ENCODE measurements around the gene TMEM245. TPM values are rescaled to one million over a fixed set of nuclear protein-coding genes. Genes with fewer than 3 reads are reported as not detected.
A peak's percentile ranks its signal among the peaks of the same experiment; 100 is the strongest.

The TMEM245 gene
- total and polyA plus RNA-seq, 2 of the 13 experiments (the other 11 are each of a cell fraction or from before 2014, with no cell fraction given): 53.5 to 55.4 TPM

- 0 out of 2 replicates have a peak, but pooled peaks have one; percentile 10 for TF ChIP-seq ZMYM4 (CRISPR knock-in tag; IDR thresholded peaks at IDR 0.05)
- TF ChIP-seq MXD3 (CRISPR knock-in tag; IDR thresholded peaks at IDR 0.05): no peak; the same call in 1 of the 2 replicates
- no peak for TF ChIP-seq U2AF1 (optimal IDR thresholded peaks at IDR 0.05; ENCODE audit: low read depth, low read length)
- no peak for TF ChIP-seq NR1H2 (CRISPR knock-in tag; IDR thresholded peaks at IDR 0.05; ENCODE audit: borderline replicate concordance, low read depth)
- TF ChIP-seq ZNF263 (CRISPR knock-in tag; IDR thresholded peaks at IDR 0.05): no peak
- TF ChIP-seq ZNF747 (CRISPR knock-in tag; IDR thresholded peaks at IDR 0.05; ENCODE audit: borderline replicate concordance): peak; percentile 28; the same call in 1 of the 2 replicates
- TF ChIP-seq ZNF704 (CRISPR knock-in tag; IDR thresholded peaks at IDR 0.05; ENCODE audit: borderline replicate concordance): no peak
- TF ChIP-seq ZNF616 (CRISPR knock-in tag; IDR thresholded peaks at IDR 0.05; ENCODE audit: low read depth): peak; percentile 23; the same call in 1 of the 2 replicates
- TF ChIP-seq FOXM1 (CRISPR knock-in tag; IDR thresholded peaks at IDR 0.05): no peak
- no peak for TF ChIP-seq MTERF4 (CRISPR knock-in tag; IDR thresholded peaks at IDR 0.05)
- TF ChIP-seq ZNF652 (CRISPR knock-in tag; IDR thresholded peaks at IDR 0.05; ENCODE audit: borderline replicate concordance, low read depth): no peak
- TF ChIP-seq ZNF75D (CRISPR knock-in tag; IDR thresholded peaks at IDR 0.05; ENCODE audit: borderline replicate concordance): no peak
- no peak for TF ChIP-seq KIAA2018 (CRISPR knock-in tag; IDR thresholded peaks at IDR 0.05; ENCODE audit: borderline replicate concordance)
- no peak for TF ChIP-seq ZNF567 (CRISPR knock-in tag; IDR thresholded peaks at IDR 0.05; ENCODE audit: borderline replicate concordance)
- TF ChIP-seq ZBTB37 (CRISPR knock-in tag; IDR thresholded peaks at IDR 0.05): no peak
- TF ChIP-seq ZNF547 (CRISPR knock-in tag; IDR thresholded peaks at IDR 0.05): 0 out of 2 replicates have a peak, but pooled peaks have one; percentile 8
These were observed 106.7 kb downstream of the TMEM245 start, which contains the start of gene CTNNAL1 (continued) for GRCh38 chr9:109012876-109013678.

Data from HepG2 (cell line).